ENCODE data around the gene EIF3K.

The EIF3K gene

DNA sequence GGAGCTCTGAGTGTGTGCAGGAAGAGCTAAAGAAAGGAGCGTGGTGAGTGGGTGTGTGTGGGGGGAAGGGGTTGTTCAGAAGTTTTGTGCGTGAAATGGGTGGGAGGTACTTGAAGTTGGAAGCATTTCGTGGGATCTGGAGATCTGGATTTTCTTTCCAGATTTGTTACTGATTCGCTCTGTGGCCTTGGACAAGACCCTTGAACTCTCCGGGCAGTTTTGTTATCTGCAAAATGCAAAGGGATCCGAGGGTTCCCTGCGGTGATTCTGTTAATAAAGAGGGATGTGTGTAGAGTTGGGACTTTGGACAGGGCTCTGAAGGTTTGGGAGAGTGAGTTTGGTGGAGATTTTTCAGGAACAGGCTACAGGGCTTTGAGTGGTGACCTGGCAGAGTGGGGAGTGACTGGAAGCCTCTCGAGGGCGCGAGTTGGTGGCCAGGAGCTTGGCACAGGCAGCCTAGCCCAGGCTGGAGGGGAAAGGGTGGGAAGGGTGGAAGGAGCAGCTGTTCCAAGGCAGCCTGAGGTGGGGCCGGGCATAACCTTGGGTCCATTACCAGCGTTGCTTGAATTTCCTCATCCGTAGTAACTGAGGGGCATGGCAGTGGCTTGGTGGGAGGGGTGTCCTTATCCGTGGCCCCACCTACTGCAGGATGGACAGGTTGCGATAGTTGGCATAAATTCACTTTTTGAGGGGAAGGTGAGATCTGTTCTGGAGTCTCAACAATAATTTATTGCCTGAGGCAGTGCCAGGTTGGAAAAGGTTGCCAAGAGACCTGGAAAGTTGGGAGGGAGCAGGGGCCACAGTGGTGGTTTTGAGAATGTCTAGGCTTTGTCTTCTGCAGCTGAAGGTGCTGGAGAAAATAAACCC is 30.6 kb downstream of the EIF3K start:
- peak overlapping the region; percentile 83 to 97 for H3K4me3 ChIP-seq
- intact Hi-C loops (cut with DNase I; ENCODE audit: low total_unique reads): loop anchor here (2.0 to 5.0 kb wide), 3 partner anchors 68 to 201 kb away; no protein-coding TSS in a partner anchor
- TF ChIP-seq, protein P1, sequence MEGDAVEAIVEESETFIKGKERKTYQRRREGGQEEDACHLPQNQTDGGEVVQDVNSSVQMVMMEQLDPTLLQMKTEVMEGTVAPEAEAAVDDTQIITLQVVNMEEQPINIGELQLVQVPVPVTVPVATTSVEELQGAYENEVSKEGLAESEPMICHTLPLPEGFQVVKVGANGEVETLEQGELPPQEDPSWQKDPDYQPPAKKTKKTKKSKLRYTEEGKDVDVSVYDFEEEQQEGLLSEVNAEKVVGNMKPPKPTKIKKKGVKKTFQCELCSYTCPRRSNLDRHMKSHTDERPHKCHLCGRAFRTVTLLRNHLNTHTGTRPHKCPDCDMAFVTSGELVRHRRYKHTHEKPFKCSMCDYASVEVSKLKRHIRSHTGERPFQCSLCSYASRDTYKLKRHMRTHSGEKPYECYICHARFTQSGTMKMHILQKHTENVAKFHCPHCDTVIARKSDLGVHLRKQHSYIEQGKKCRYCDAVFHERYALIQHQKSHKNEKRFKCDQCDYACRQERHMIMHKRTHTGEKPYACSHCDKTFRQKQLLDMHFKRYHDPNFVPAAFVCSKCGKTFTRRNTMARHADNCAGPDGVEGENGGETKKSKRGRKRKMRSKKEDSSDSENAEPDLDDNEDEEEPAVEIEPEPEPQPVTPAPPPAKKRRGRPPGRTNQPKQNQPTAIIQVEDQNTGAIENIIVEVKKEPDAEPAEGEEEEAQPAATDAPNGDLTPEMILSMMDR (IDR thresholded peaks at IDR 0.05): no peak
- H3K9me3 ChIP-seq: no peaks in the 10 kb centered on the region
- DNase-seq: no peak
- H3K36me3 ChIP-seq: no peaks in the 10 kb centered on the region
- no peaks in the 10 kb centered on the region for H3K27me3 ChIP-seq
- peak overlapping the region; percentile 94 to 97 for H3K27ac ChIP-seq
- H3K4me1 ChIP-seq: peaks cover 0 to 48% (median 43%) of the 10 kb centered on the region in 4 donors

DNA sequence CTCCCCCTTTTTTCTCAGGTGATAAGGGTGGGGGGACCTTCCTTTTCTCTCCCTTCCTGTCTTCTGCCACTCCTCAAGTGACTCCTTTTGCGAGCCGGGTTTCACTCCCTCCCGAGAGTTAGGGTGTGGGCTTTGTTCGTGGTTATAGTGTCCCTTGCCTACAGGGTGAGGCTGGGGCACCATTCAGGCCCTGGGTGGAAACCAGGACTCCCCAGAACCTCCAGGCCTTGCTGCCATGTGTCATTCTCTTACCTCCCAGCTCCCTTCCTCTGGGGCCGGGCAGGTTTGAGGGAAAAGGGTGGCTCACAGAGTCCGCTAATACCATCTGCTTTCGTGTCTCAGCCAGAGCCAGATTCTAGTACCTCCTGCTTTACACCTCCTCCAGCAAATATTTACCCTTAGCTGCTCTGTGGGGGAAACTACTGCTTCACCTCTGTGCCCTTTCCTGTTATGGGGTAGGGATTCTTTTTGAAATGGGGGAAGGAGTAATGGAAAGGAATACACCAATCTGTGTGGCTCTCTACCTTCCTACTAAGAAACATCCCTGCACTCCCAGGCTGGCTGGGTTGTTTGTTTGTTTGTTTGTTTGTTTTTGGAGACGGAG is 31.3 kb downstream of the EIF3K start:
- Histone ChIP-seq H3K27me3 (no peaks in the 10 kb centered on the region), H3K9me3 (no peaks in the 10 kb centered on the region), H3K36me3 (no peaks in the 10 kb centered on the region), H3K4me1 (peaks cover 0 to 55% (median 50%) of the 10 kb centered on the region in 4 donors), H3K4me3 (peak overlapping the region; percentile 83 to 97), H3K27ac (peak overlapping the region; percentile 94 to 97)
- TF ChIP-seq, protein P1 (IDR thresholded peaks at IDR 0.05): no peak
- DNase-seq: no peak
- intact Hi-C loops (cut with DNase I; ENCODE audit: low total_unique reads): loop anchor here (5.0 kb wide), 1 partner anchor 67 kb away; no protein-coding TSS in a partner anchor

DNA sequence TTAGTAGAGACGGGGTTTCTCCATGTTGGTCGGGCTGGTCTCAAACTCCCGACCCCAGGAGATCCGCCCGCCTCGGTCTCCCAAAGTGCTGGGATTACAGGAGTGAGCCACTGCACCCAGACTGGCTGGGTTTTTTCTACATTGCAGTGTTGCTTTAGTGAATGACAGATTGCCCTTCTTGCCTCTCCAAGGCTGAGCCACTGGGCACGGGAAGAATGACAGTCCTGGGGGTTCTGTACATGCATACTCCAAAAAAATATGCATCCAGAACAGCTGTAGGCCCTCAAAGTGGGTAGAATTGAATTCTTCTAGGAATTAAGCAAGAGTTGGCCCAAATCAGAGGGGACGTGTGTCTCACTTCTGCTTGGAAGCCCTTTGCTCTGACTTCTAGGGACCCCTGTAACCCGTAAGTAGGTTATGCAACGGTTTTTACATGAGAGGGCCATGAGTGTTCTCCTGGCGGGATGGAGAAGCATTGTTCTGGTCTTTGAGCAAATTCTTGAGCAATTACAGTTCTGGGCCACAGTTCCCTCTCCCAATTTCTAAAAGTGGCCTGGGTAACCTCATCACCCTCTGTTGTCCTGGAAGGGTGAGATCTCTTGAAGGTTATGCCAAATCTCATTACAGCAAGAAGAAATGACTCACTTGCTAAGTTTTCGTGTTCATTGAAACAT is 32.1 kb downstream of the EIF3K start:
- DNase-seq: peak in 1 of 2 donors; percentile 64
- H3K27me3 ChIP-seq: no peaks in the 10 kb centered on the region
- peak overlapping the region; percentile 83 to 97 for H3K4me3 ChIP-seq
- peaks cover 0 to 63% (median 58%) of the 10 kb centered on the region in 4 donors for H3K4me1 ChIP-seq
- no peaks in the 10 kb centered on the region for H3K36me3 ChIP-seq
- TF ChIP-seq, protein P1 (IDR thresholded peaks at IDR 0.05): peak; percentile 13 to 38
- H3K9me3 ChIP-seq: no peaks in the 10 kb centered on the region
- intact Hi-C loops (cut with DNase I; ENCODE audit: low total_unique reads): loop anchor here (5.0 kb wide), 1 partner anchor 66 kb away; no protein-coding TSS in a partner anchor
- H3K27ac ChIP-seq: peak overlapping the region; percentile 94 to 97

DNA sequence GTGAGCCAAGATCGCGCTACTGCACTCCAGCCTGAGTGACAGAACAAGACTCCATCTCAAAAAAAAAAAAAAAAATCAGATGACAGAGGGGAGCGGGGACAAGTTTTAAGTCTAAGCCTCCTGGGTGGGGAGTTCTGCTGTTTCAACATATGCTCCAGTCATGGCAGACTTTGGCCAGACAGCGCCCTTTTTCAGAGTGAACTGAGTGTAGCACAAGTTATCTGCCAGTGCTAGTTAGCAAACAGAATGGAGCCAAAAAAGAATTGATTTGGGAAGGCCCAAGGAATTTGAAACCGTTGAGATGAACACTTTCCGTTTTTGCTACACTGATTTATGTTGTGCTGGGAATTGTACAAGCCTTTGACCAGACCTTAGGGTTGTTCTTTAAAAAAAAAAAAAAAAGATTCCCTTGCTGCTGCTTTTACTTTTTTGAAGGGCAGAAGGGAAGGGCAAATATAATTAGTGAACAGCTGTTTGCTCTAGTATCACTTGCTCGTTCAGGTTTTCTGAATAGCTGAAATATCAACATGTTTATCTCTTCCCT is 34.1 kb downstream of the EIF3K start:
- Histone ChIP-seq H3K4me1 (peaks cover 0 to 83% (median 76%) of the 10 kb centered on the region in 4 donors), H3K27ac (peak overlapping the region; percentile 94 to 97), H3K36me3 (peaks cover 0 to 2% (median 0%) of the 10 kb centered on the region in 3 donors), H3K9me3 (no peaks in the 10 kb centered on the region), H3K4me3 (peak overlapping the region; percentile 83 to 97), H3K27me3 (no peaks in the 10 kb centered on the region)
- intact Hi-C loops (cut with DNase I; ENCODE audit: low total_unique reads): loop anchor here (5.0 kb wide), 1 partner anchor 64 kb away; no protein-coding TSS in a partner anchor
- TF ChIP-seq, protein P1 (IDR thresholded peaks at IDR 0.05): peak in 1 of 2 experiments; percentile 7
- peak; percentile 76 to 84 for DNase-seq

DNA sequence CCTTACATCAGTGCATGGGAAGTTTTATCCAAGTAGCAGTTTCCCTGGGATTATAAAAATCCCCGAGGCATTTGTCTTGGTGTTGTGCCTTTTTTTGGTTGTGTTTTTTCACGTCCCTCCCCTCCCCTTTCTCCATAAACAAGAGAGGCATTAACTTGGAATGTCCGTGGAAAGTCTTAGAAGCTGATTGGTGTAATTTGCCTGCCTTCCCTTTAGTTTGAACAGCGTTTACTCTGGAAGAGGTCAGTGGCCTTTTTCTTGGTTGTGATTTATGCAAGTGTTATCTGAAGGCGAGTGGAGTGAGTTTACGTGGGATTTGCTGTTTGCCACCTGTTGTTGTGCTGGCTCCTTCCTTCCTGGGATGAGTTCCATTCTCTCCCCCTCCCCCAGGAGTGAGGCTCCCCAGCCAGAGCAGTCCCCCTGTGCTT is 35.7 kb downstream of the EIF3K start:
- intact Hi-C loops (cut with DNase I; ENCODE audit: low total_unique reads): loop anchor here (5.0 kb wide), 2 partner anchors 38 to 63 kb away; no protein-coding TSS in a partner anchor
- H3K27ac ChIP-seq: peak overlapping the region; percentile 94 to 97

More for the DNA sequence above, 35.7 kb downstream of the EIF3K start:
- Histone ChIP-seq H3K36me3 (peaks cover 0 to 2% (median 0%) of the 10 kb centered on the region in 3 donors), H3K4me1 (peaks cover 0 to 95% (median 90%) of the 10 kb centered on the region in 4 donors), H3K9me3 (no peaks in the 10 kb centered on the region), H3K4me3 (peak overlapping the region in 1 of 2 donors; percentile 97), H3K27me3 (no peaks in the 10 kb centered on the region)
- no peak for DNase-seq
- TF ChIP-seq, protein P1 (IDR thresholded peaks at IDR 0.05): no peak

Measured in tibial artery (tissue), 4 donors.